ENCODE data around the gene SLC6A4.

GRCh38 chr17:30236297-30236624 lies 764 bp upstream of the SLC6A4 start:
- TF ChIP-seq YY1 (IDR thresholded peaks at IDR 0.05; ENCODE audit: insufficient read depth, insufficient read length) (no peak), ZNF274 (IDR thresholded peaks at IDR 0.05; ENCODE audit: low read depth, low read length) (no peak), SUZ12 (IDR thresholded peaks at IDR 0.05; ENCODE audit: extremely low read depth, insufficient read depth, insufficient read length) (no peak)
